ENCODE measurements around the gene NXPH3.
"Not testable (repeated sequence)": the region's sequence is repeated elsewhere in the genome, so short reads cannot be mapped to it uniquely, and the experiment has no call there.

GRCh38 chr17:49550764-49551163 lies 24.9 kb upstream of the NXPH3 start:
- TF ChIP-seq CTCF, POLR2A (IDR thresholded peaks at IDR 0.05): not testable (repeated sequence)
